Measurements from ENCODE around the gene PRDX2.
A peak's percentile ranks its signal among the peaks of the same experiment; 100 is the strongest.

GRCh38 chr19:12796146-12797071, 5.2 kb downstream of the PRDX2 start:
- TF ChIP-seq CTCF (conservative IDR thresholded peaks at IDR 0.05) (peak; percentile 98), EZH2 (IDR thresholded peaks at IDR 0.05; ENCODE audit: low read depth) (no peak)
